GM12878 (cell line): ENCODE data around the gene RAB15. TPM values are rescaled to one million over a fixed set of nuclear protein-coding genes. Genes with fewer than 3 reads are reported as not detected.

Experiments
- BRCA1 ChIP-seq: IDR thresholded peaks from 2 replicates; pipeline ENCODE4 v1.6.1; 2011; ENCODE audit warnings: low read depth, low read length, improper control_type of control experiment
- CBFB ChIP-seq: IDR thresholded peaks from 2 replicates; pipeline ENCODE4 v1.6.1; 2016; ENCODE audit warnings: antibody characterized with exemption, low read depth
- CREB1 ChIP-seq: IDR thresholded peaks from 2 replicates; pipeline ENCODE4 v1.6.1; 2012; ENCODE audit warnings: low read depth, mild to moderate bottlenecking, inconsistent platforms
- IKZF1 ChIP-seq: fragments of 450-650 bp; conservative IDR thresholded peaks from 2 replicates; pipeline ENCODE4 v1.6.1; 2017; ENCODE audit warnings: antibody characterized with exemption, mild to moderate bottlenecking
- JUND ChIP-seq: IDR thresholded peaks from 2 replicates; pipeline ENCODE4 v1.6.1; 2012; ENCODE audit warnings: low read depth, mild to moderate bottlenecking, low read length, improper control_type of control experiment, moderate library complexity
- MLLT1 ChIP-seq: fragments of 450-650 bp; IDR thresholded peaks from 2 replicates; pipeline ENCODE4 v1.6.1; 2016; ENCODE audit warnings: mild to moderate bottlenecking
- NR2C1 ChIP-seq: fragments of 450-650 bp; IDR thresholded peaks from 2 replicates; pipeline ENCODE4 v1.6.1; 2017; ENCODE audit warnings: antibody characterized with exemption, mild to moderate bottlenecking, moderate library complexity
- PRDM15 ChIP-seq: fragments of 450-650 bp; formaldehyde crosslinking; IDR thresholded peaks from 2 replicates; pipeline ENCODE4 v1.4.0; 2020; ENCODE audit warnings: mild to moderate bottlenecking, moderate library complexity
- SUZ12 ChIP-seq: fragments of 200-600 bp; sonication (generic); IDR thresholded peaks from one replicate; pipeline ENCODE4 v1.6.1; 2018; ENCODE audit warnings: antibody characterized with exemption, mild to moderate bottlenecking; ENCODE audit not compliant: unreplicated experiment
- TCF12 ChIP-seq: IDR thresholded peaks from 2 replicates; pipeline ENCODE4 v1.6.1; 2011; ENCODE audit warnings: low read depth, mild to moderate bottlenecking, low read length
- USF1 ChIP-seq: IDR thresholded peaks from 2 replicates; pipeline ENCODE4 v1.6.1; 2011; ENCODE audit warnings: borderline replicate concordance, low read depth, mild to moderate bottlenecking, moderate library complexity, mixed read lengths, low read length; ENCODE audit not compliant: insufficient read depth; ENCODE audit errors: extremely low read length
- ZSCAN29 ChIP-seq: fragments of 450-650 bp; IDR thresholded peaks from 2 replicates; pipeline ENCODE4 v1.6.1; 2017; ENCODE audit warnings: mild to moderate bottlenecking, moderate library complexity
- polyA plus RNA-seq, 11 experiments: library from polyadenylated mRNA; depleted of rRNA in 4 of 11; unstranded in 6 of 11; stranded (reverse) in 5 of 11; fragments of >200 nt; fragmentation: Nextera tagmentation in 4 of 11; fragmentation: Illumina TruSeq in 1 of 11; extraction: Ambion mirVana in 4 of 11; extraction: Trizol in 1 of 11; gene quantifications; 1 replicate in 1 of 11; 2 replicates in 10 of 11; pipeline versions ENCODE4 v1.2.1 to v1.2.3, GENCODE V29; 2011 to 2016; ENCODE audit warnings: inconsistent platforms in 2 of 11, missing spikeins in 2 of 11, low read depth in 1 of 11
- total RNA-seq, 4 experiments: library from RNA; depleted of rRNA in 3 of 4; stranded (reverse); fragments of >200 nt in 3 of 4; fragmentation: Illumina TruSeq in 1 of 4; extraction: Trizol in 1 of 4; gene quantifications; 2 replicates each; pipeline versions ENCODE4 v1.2.1 to v1.2.3, GENCODE V29; 2013 to 2021

The RAB15 gene
- total and polyA plus RNA-seq, 10 of the 15 experiments (the other 5 are each of a cell fraction or from before 2014, with no cell fraction given) = 0.32 to 3.9 (median 2.1) TPM

- TF ChIP-seq MLLT1 = no peak
- TF ChIP-seq USF1 = peak; percentile 39
- TF ChIP-seq TCF12 = no peak
- no peak for TF ChIP-seq JUND
- TF ChIP-seq SUZ12 = no peak
- 0 out of 2 replicates have a peak, but pooled peaks have one; percentile 23 for TF ChIP-seq CBFB
- no peak for TF ChIP-seq NR2C1
- TF ChIP-seq BRCA1 = no peak
- TF ChIP-seq ZSCAN29 = no peak
- TF ChIP-seq IKZF1 = 0 out of 2 replicates have a peak, but pooled peaks have one; percentile 13
- no peak for TF ChIP-seq CREB1
- TF ChIP-seq PRDM15 (CRISPR knock-in tag) = no peak
Observed at GRCh38 chr14:64990296-64990695, 18.2 kb upstream of the RAB15 start (continued).
